ENCODE results near the gene PIGO. TPM values are rescaled to one million over a fixed set of nuclear protein-coding genes. Genes with fewer than 3 reads are reported as not detected.

Gene PIGO
- 38.2 to 53.0 TPM (median 50.8 TPM) in 5 replicates for total RNA-seq (2022; extraction: Qiagen RNA extraction)

GRCh38 chr9:35096035-35096849 is at the start of gene PIGO:
Gene PIGO, minus strand, starts transcription at chr9:35096591. Its CDS starts 1,026 bp downstream, at chr9:35095565.

GRCh38 chr9:35115680-35116538 is 19.5 kb upstream of the PIGO start, which contains the start of gene ATOSB:
Gene ATOSB, minus strand, starts transcription at chr9:35115862. Its CDS starts 7,588 bp downstream, at chr9:35108274.

GRCh38 chr9:35102769-35103659 is 6.6 kb upstream of the PIGO start, which contains the start of gene STOML2:
Gene STOML2, minus strand, starts transcription at chr9:35103131. Its CDS starts 37 bp downstream, at chr9:35103094.

GRCh38 chr9:35079426-35080341 is 16.7 kb downstream of the PIGO start, which contains the start of gene FANCG:
Gene FANCG, minus strand, starts transcription at chr9:35079942. Its CDS starts 418 bp downstream, at chr9:35079524.

GRCh38 chr9:35072461-35073278 is 23.7 kb downstream of the PIGO start, which contains the start of gene VCP:
Gene VCP, minus strand, starts transcription at chr9:35072625. Its CDS starts 272 bp downstream, at chr9:35072353.

Other genes starting within 250 kb of the PIGO start
- 0.07 to 0.42 TPM (median 0.24 TPM) in 5 replicates for gene PHF24, start 138.3 kb downstream of the PIGO start, total RNA-seq (2022; extraction: Qiagen RNA extraction)
- gene DNAJB5, start 106.8 kb downstream of the PIGO start, total RNA-seq (2022; extraction: Qiagen RNA extraction): 8.6 to 11.6 TPM (median 9.8 TPM) in 5 replicates
- 257 to 280 TPM (median 275 TPM) in 5 replicates for gene VCP, start 24.0 kb downstream of the PIGO start, total RNA-seq (2022; extraction: Qiagen RNA extraction)
- 38.8 to 54.5 TPM (median 53.3 TPM) in 5 replicates for gene FANCG, start 16.6 kb downstream of the PIGO start, total RNA-seq (2022; extraction: Qiagen RNA extraction)
- 210 to 269 TPM (median 245 TPM) in 5 replicates for gene STOML2, start 6.5 kb upstream of the PIGO start, total RNA-seq (2022; extraction: Qiagen RNA extraction)
- gene ATOSB, start 19.3 kb upstream of the PIGO start, total RNA-seq (2022; extraction: Qiagen RNA extraction): 8.1 to 12.5 TPM (median 11.1 TPM) in 5 replicates
- 10.0 to 11.0 TPM (median 10.5 TPM) in 5 replicates for gene UNC13B, start 65.4 kb upstream of the PIGO start, total RNA-seq (2022; extraction: Qiagen RNA extraction)

All from A549 treated with Mapracorat at 1 μM for 4 hours (cell line).